ENCODE measurements around the gene GPR176. TPM values are rescaled to one million over a fixed set of nuclear protein-coding genes. Genes with fewer than 3 reads are reported as not detected.

Gene GPR176
- total RNA-seq, 5 donors from 2014 or later (not counting 1 experiment from before 2014, with no cell fraction given): 0.15 to 0.30 TPM; not detected in 3

DNA sequence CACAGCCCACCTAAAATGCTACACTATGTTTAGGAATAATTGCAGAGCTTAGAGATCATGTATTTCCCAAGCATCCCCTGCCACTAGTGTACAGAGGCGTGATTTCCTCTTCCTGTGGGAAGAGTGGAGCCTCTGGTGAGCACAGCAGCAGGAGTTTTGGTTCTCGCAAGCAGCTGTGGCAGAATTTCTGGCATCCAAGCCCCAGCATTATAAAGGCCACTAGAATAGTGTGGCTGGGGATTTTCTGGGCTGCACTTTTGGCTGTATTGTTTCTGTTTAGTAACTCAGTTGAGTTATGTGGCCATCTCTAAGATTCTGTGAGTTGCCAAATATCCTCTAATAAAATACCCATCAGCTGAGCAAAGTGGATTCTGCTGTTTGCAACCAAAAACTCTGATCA is 64.7 kb downstream of the GPR176 start:
- CTCF ChIA-PET: interaction anchor here in 1 of 2 donors (0.6 kb wide), 1 partner anchor 956 kb away, joined by 4 read pairs; no protein-coding TSS in a partner anchor
- no peak overlapping the region for H3K4me3 Mint-ChIP-seq

DNA sequence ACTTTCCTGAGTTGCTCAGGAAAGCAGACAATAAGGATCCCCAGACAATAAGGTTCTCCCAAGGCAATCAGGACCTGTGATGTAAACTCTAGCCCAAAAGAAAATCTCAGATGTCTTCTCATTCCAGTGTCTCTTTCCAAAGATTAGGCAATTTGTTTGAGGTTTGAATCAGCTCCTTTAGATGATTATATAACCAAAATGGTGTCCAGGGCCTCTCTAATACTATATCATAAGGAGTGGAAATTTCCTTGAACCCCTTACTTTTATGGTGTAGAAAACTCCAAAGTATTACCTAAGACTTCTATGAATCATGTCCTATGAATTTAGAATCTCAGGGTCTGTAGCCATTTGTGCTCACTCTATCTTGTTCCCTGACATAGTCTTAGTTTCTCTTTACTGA is 65.9 kb downstream of the GPR176 start:
- Mint-ChIP-seq H3K4me1 (no peaks in the 10 kb centered on the region), H3K9me3 (no peaks in the 10 kb centered on the region), H3K27ac (no peak overlapping the region), H3K36me3 (no peaks in the 10 kb centered on the region), H3K4me3 (no peak overlapping the region), H3K27me3 (peaks cover 2 to 3% of the 10 kb centered on the region in 2 donors)
- H3K9me3 ChIP-seq: no peaks in the 10 kb centered on the region
- no peak for ATAC-seq (replicated peaks in 1 of 4)
- H3K27ac ChIP-seq (ENCODE audit: low read length): no peak overlapping the region
- no peak for DNase-seq
- peaks cover 0 to 3% of the 10 kb centered on the region in 2 experiments for H3K27me3 ChIP-seq (replicated peaks in 1 of 2; ENCODE audit: control insufficient read depth in 2 of 2, extremely low read depth in 1 of 2, insufficient read depth in 2 of 2, low read length in 1 of 2)
- H3K4me3 ChIP-seq (ENCODE audit: control insufficient read depth in 1 of 2, extremely low read depth in 1 of 2, low read length in 1 of 2): no peak overlapping the region
- H3K4me1 ChIP-seq (ENCODE audit: control insufficient read depth in 1 of 2, extremely low read depth in 1 of 2, insufficient read depth in 2 of 2, low read length in 2 of 2): no peaks in the 10 kb centered on the region
- POLR2A ChIA-PET: interaction anchor here in 1 of 2 donors (0.6 kb wide), 1 partner anchor 82 kb away, joined by 3 read pairs; no protein-coding TSS in a partner anchor
- H3K36me3 ChIP-seq (ENCODE audit: control insufficient read depth in 2 of 2, extremely low read depth in 1 of 2, insufficient read depth in 1 of 2, low read length in 1 of 2): no peaks in the 10 kb centered on the region
- CTCF ChIA-PET: no interaction called here

More for the DNA sequence above, 64.7 kb downstream of the GPR176 start:
- DNase-seq (no peak), ATAC-seq (replicated peaks in 1 of 4) (no peak)
- H3K9me3 Mint-ChIP-seq: no peaks in the 10 kb centered on the region
- no peaks in the 10 kb centered on the region for H3K4me1 ChIP-seq (ENCODE audit: control insufficient read depth in 1 of 2, extremely low read depth in 1 of 2, insufficient read depth in 2 of 2, low read length in 2 of 2)
- no peaks in the 10 kb centered on the region for H3K4me1 Mint-ChIP-seq
- WGBS (ENCODE audit: insufficient coverage): no CpG with 5 or more reads among the region's 2 CpGs
- peaks cover 0 to 3% of the 10 kb centered on the region in 2 experiments for H3K27me3 ChIP-seq (replicated peaks in 1 of 2; ENCODE audit: control insufficient read depth in 2 of 2, extremely low read depth in 1 of 2, insufficient read depth in 2 of 2, low read length in 1 of 2)
- H3K27ac ChIP-seq (ENCODE audit: low read length): no peak overlapping the region
- H3K27ac Mint-ChIP-seq: no peak overlapping the region
- POLR2A ChIA-PET: interaction anchor here in 1 of 2 donors (0.6 kb wide), 1 partner anchor 53 kb away, joined by 4 read pairs; no protein-coding TSS in a partner anchor
- H3K4me3 ChIP-seq (ENCODE audit: control insufficient read depth in 1 of 2, extremely low read depth in 1 of 2, low read length in 1 of 2): no peak overlapping the region
- no peaks in the 10 kb centered on the region for H3K9me3 ChIP-seq
- no peaks in the 10 kb centered on the region for H3K36me3 Mint-ChIP-seq
- peaks cover 0 to 5% of the 10 kb centered on the region in 2 donors for H3K27me3 Mint-ChIP-seq
- no peaks in the 10 kb centered on the region for H3K36me3 ChIP-seq (ENCODE audit: control insufficient read depth in 2 of 2, extremely low read depth in 1 of 2, insufficient read depth in 1 of 2, low read length in 1 of 2)

DNA sequence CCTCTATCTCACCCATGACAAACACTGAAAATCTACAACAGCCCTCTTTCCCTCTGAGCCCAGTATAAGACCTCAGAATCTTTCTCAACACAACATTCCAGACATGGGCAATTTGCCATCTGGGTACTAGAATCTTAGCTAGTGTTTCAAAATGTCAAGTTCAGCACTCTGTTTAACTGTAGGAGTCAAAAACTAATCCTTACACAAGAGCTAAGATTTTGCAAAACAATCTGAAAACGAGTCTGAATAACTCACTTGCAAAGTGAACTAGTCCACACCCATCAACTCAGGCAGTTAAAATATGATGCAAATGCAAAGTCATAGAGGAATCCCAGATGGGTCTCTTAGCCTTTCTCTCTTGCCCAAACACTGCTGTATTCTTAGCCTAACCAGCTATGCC is 67.8 kb downstream of the GPR176 start:
- ChIA-PET CTCF (no interaction called here), POLR2A (no interaction called here)
- Histone ChIP-seq H3K27me3 (replicated peaks in 1 of 2; ENCODE audit: control insufficient read depth in 2 of 2, extremely low read depth in 1 of 2, insufficient read depth in 2 of 2, low read length in 1 of 2) (no peaks in the 10 kb centered on the region), H3K4me1 (ENCODE audit: control insufficient read depth in 1 of 2, extremely low read depth in 1 of 2, insufficient read depth in 2 of 2, low read length in 2 of 2) (no peaks in the 10 kb centered on the region), H3K4me3 (ENCODE audit: control insufficient read depth in 1 of 2, extremely low read depth in 1 of 2, low read length in 1 of 2) (no peak overlapping the region), H3K27ac (ENCODE audit: low read length) (no peak overlapping the region), H3K36me3 (ENCODE audit: control insufficient read depth in 2 of 2, extremely low read depth in 1 of 2, insufficient read depth in 1 of 2, low read length in 1 of 2) (no peaks in the 10 kb centered on the region), H3K9me3 (no peaks in the 10 kb centered on the region)
- Mint-ChIP-seq H3K9me3 (no peaks in the 10 kb centered on the region), H3K4me1 (no peaks in the 10 kb centered on the region), H3K27me3 (peaks cover 6% of the 10 kb centered on the region in 2 donors), H3K27ac (no peak overlapping the region), H3K4me3 (no peak overlapping the region), H3K36me3 (no peaks in the 10 kb centered on the region)
- WGBS (ENCODE audit: insufficient coverage): no CpG with 5 or more reads among the region's 1 CpG
- DNase-seq (no peak), ATAC-seq (replicated peaks in 1 of 4) (no peak)

DNA sequence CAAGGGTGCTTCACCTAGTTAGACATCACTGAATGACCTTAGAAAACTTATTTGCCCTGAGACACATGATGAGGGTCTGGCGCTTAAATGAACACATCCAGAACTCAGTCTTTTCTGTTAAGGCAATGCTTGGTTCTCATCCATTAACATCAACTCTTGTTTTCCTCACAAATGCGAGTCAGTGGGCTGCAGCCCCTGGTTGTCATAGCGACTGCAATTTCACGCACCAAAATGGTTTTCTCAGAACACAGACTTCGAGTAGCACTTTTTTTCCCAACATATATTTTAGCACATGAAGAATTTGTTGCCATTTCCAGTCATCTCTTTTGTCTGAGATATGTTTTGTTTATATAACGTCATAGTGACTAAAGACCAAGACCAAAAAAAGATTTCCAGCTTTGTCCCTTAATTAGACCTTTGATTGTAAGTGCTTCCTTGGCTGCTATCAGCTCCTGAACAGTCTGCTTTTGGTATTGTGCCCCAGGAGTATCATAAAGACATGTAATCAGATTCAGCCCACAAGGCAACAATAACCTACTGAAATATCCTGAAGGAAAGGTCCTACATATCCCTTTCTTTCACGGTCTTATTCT is 68.5 kb downstream of the GPR176 start:
- Mint-ChIP-seq H3K4me1 (no peaks in the 10 kb centered on the region), H3K27me3 (peaks cover 6% of the 10 kb centered on the region in 2 donors), H3K27ac (no peak overlapping the region), H3K4me3 (no peak overlapping the region), H3K36me3 (no peaks in the 10 kb centered on the region), H3K9me3 (no peaks in the 10 kb centered on the region)
- Histone ChIP-seq H3K27ac (ENCODE audit: low read length) (no peak overlapping the region), H3K27me3 (replicated peaks in 1 of 2; ENCODE audit: control insufficient read depth in 2 of 2, extremely low read depth in 1 of 2, insufficient read depth in 2 of 2, low read length in 1 of 2) (no peaks in the 10 kb centered on the region), H3K9me3 (no peaks in the 10 kb centered on the region), H3K4me1 (ENCODE audit: control insufficient read depth in 1 of 2, extremely low read depth in 1 of 2, insufficient read depth in 2 of 2, low read length in 2 of 2) (no peaks in the 10 kb centered on the region), H3K36me3 (ENCODE audit: control insufficient read depth in 2 of 2, extremely low read depth in 1 of 2, insufficient read depth in 1 of 2, low read length in 1 of 2) (no peaks in the 10 kb centered on the region), H3K4me3 (ENCODE audit: control insufficient read depth in 1 of 2, extremely low read depth in 1 of 2, low read length in 1 of 2) (no peak overlapping the region)
- ChIA-PET POLR2A (no interaction called here), CTCF (no interaction called here)
- 83% methylated on average over 2 of the region's 7 CpGs for WGBS (ENCODE audit: insufficient coverage)
- no peak for ATAC-seq (replicated peaks in 1 of 4)
- DNase-seq: no peak

DNA sequence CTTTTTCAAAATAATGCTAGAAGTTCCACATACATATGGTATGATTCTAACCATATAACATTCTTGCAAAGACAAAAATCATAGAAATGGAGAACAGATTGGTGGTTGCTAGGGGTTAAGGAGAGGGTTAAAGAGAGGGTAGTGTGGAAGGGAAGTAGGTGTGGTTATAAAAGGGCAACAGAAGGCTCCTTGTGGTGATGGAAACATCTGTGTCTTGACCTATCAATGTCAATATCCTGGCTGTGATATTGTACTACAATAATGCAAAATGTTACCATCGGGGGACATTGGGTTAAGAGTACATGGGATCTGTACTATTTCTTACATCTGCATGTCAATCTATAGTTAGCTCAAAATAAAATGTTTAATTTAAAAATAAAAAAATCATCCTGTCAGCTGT is 69.6 kb downstream of the GPR176 start:
- no CpG with 5 or more reads among the region's 1 CpG for WGBS (ENCODE audit: insufficient coverage)
- DNase-seq (no peak), ATAC-seq (replicated peaks in 1 of 4) (no peak)
- no peak overlapping the region for H3K27ac ChIP-seq (ENCODE audit: low read length)
- ChIA-PET CTCF (no interaction called here), POLR2A (no interaction called here)
- H3K9me3 ChIP-seq: no peaks in the 10 kb centered on the region
- H3K36me3 Mint-ChIP-seq: no peaks in the 10 kb centered on the region
- no peaks in the 10 kb centered on the region for H3K4me1 ChIP-seq (ENCODE audit: control insufficient read depth in 1 of 2, extremely low read depth in 1 of 2, insufficient read depth in 2 of 2, low read length in 2 of 2)
- H3K27me3 ChIP-seq (replicated peaks in 1 of 2; ENCODE audit: control insufficient read depth in 2 of 2, extremely low read depth in 1 of 2, insufficient read depth in 2 of 2, low read length in 1 of 2): no peaks in the 10 kb centered on the region
- peaks cover 6 to 7% of the 10 kb centered on the region in 2 donors for H3K27me3 Mint-ChIP-seq
- no peaks in the 10 kb centered on the region for H3K4me1 Mint-ChIP-seq
- no peak overlapping the region for H3K27ac Mint-ChIP-seq
- no peak overlapping the region for H3K4me3 Mint-ChIP-seq
- no peaks in the 10 kb centered on the region for H3K9me3 Mint-ChIP-seq
- no peaks in the 10 kb centered on the region for H3K36me3 ChIP-seq (ENCODE audit: control insufficient read depth in 2 of 2, extremely low read depth in 1 of 2, insufficient read depth in 1 of 2, low read length in 1 of 2)
- H3K4me3 ChIP-seq (ENCODE audit: control insufficient read depth in 1 of 2, extremely low read depth in 1 of 2, low read length in 1 of 2): no peak overlapping the region

DNA sequence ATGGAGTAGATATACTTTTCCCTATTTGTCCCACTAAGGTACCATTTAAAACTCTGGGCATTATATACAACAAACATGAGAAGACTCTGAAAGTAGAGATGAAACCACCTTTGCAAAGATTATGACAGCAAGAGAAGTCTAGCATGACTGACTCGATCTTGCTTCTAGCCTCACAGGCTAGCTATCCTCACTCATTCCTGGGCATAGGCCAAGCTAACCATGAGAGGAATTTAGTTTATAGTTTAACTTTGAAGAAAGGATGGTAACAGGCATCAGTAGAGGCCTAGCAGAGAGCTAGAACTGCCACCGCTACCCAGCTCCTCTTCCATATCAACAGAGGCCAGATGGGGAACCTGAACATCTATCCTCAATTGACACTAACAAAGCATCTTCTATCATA is 74.0 kb downstream of the GPR176 start:
- no peak for ATAC-seq (replicated peaks in 1 of 4)
- Histone ChIP-seq H3K4me1 (ENCODE audit: control insufficient read depth in 1 of 2, extremely low read depth in 1 of 2, insufficient read depth in 2 of 2, low read length in 2 of 2) (no peaks in the 10 kb centered on the region), H3K36me3 (ENCODE audit: control insufficient read depth in 2 of 2, extremely low read depth in 1 of 2, insufficient read depth in 1 of 2, low read length in 1 of 2) (no peaks in the 10 kb centered on the region), H3K4me3 (ENCODE audit: control insufficient read depth in 1 of 2, extremely low read depth in 1 of 2, low read length in 1 of 2) (no peak overlapping the region), H3K9me3 (no peaks in the 10 kb centered on the region), H3K27me3 (replicated peaks in 1 of 2; ENCODE audit: control insufficient read depth in 2 of 2, extremely low read depth in 1 of 2, insufficient read depth in 2 of 2, low read length in 1 of 2) (no peaks in the 10 kb centered on the region), H3K27ac (ENCODE audit: low read length) (no peak overlapping the region)
- Mint-ChIP-seq H3K4me1 (no peaks in the 10 kb centered on the region), H3K9me3 (no peaks in the 10 kb centered on the region), H3K27me3 (peaks cover 6 to 12% of the 10 kb centered on the region in 2 donors), H3K27ac (no peak overlapping the region), H3K4me3 (no peak overlapping the region), H3K36me3 (no peaks in the 10 kb centered on the region)
- no peak for DNase-seq
- ChIA-PET CTCF (no interaction called here), POLR2A (no interaction called here)
- WGBS (ENCODE audit: insufficient coverage): no CpG with 5 or more reads among the region's 2 CpGs

DNA sequence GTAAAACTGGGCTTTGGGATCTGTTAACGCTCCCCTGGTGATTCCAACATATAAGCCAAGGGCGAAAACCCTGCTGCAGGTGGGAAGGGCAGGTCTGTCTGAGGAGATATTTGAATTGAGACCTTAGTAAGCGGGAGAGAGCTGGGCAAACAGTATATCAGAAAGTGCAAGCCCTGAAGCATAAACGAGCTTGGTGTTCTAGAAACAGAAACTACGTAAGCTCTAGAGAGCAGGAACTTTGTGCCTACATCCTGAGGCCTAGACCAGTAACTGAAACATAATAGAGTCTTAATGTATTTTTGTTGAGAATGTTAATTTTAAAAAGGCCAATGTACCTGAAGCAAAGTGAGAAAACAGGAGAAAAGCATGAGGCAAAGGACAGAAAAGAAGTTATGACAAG is 74.5 kb downstream of the GPR176 start:
- WGBS (ENCODE audit: insufficient coverage): 94% methylated on average over 4 of the region's 5 CpGs
- DNase-seq: no peak
- POLR2A ChIA-PET: no interaction called here
- Histone ChIP-seq H3K27me3 (replicated peaks in 1 of 2; ENCODE audit: control insufficient read depth in 2 of 2, extremely low read depth in 1 of 2, insufficient read depth in 2 of 2, low read length in 1 of 2) (no peaks in the 10 kb centered on the region), H3K4me3 (ENCODE audit: control insufficient read depth in 1 of 2, extremely low read depth in 1 of 2, low read length in 1 of 2) (no peak overlapping the region), H3K27ac (ENCODE audit: low read length) (no peak overlapping the region), H3K36me3 (ENCODE audit: control insufficient read depth in 2 of 2, extremely low read depth in 1 of 2, insufficient read depth in 1 of 2, low read length in 1 of 2) (no peaks in the 10 kb centered on the region), H3K9me3 (no peaks in the 10 kb centered on the region), H3K4me1 (ENCODE audit: control insufficient read depth in 1 of 2, extremely low read depth in 1 of 2, insufficient read depth in 2 of 2, low read length in 2 of 2) (no peaks in the 10 kb centered on the region)
- H3K9me3 Mint-ChIP-seq: no peaks in the 10 kb centered on the region
- CTCF ChIA-PET: no interaction called here
- H3K4me1 Mint-ChIP-seq: no peaks in the 10 kb centered on the region
- H3K36me3 Mint-ChIP-seq: no peaks in the 10 kb centered on the region
- no peak for ATAC-seq (replicated peaks in 1 of 4)
- no peak overlapping the region for H3K27ac Mint-ChIP-seq
- peaks cover 6 to 12% of the 10 kb centered on the region in 2 donors for H3K27me3 Mint-ChIP-seq
- H3K4me3 Mint-ChIP-seq: no peak overlapping the region

Data from T-cell (primary cell).